Choroid plexus epithelial cell (primary cell): ENCODE measurements around the gene SOST.
A peak's percentile ranks its signal among the peaks of the same experiment; 100 is the strongest.

Experiments used
- DNase-seq: peaks from one replicate; pipeline ENCODE4 v3.0.0-alpha.2; 2010; ENCODE audit warnings: low read depth
- H3K4me3 ChIP-seq: 2 replicates; pipeline ENCODE4 v1.5.1; 2011; ENCODE audit warnings: low read depth, mild to moderate bottlenecking, control low read depth, low read length, moderate library complexity
- CTCF ChIP-seq: conservative IDR thresholded peaks from 2 replicates; pipeline ENCODE4 v1.5.1; 2011; ENCODE audit warnings: low read depth, mild to moderate bottlenecking, control low read depth, inconsistent platforms, low read length, moderate library complexity

SOST gene

GRCh38 chr17:43767713-43768059 is 9.1 kb upstream of the SOST start:
- no peak overlapping the region for H3K4me3 ChIP-seq
- no peak for TF ChIP-seq CTCF
- no peak for DNase-seq

- no peak for TF ChIP-seq CTCF
- no peak for DNase-seq
- no peak overlapping the region for H3K4me3 ChIP-seq
Observed at GRCh38 chr17:43767053-43767712, 8.6 kb upstream of the SOST start.

GRCh38 chr17:43766413-43767052 is 7.9 kb upstream of the SOST start:
- peak; percentile 71 for DNase-seq
- H3K4me3 ChIP-seq = no peak overlapping the region
- peak; percentile 88 for TF ChIP-seq CTCF

GRCh38 chr17:43760254-43760852 is 1.8 kb upstream of the SOST start:
- H3K4me3 ChIP-seq = no peak overlapping the region
- peak; percentile 97 for DNase-seq
- TF ChIP-seq CTCF = peak; percentile 100

- no peak for DNase-seq
- no peak for TF ChIP-seq CTCF
- H3K4me3 ChIP-seq = no peak overlapping the region
Observed at GRCh38 chr17:43759836-43760235, 1.2 kb upstream of the SOST start.

GRCh38 chr17:43758086-43758485 is 505 bp downstream of the SOST start:
- TF ChIP-seq CTCF = no peak
- DNase-seq = no peak
- H3K4me3 ChIP-seq = no peak overlapping the region
